ENCODE data around the gene ARL4D.
"Not testable (repeated sequence)": the region's sequence is repeated elsewhere in the genome, so short reads cannot be mapped to it uniquely, and the experiment has no call there.

Gene ARL4D

GRCh38 chr17:43418441-43419374 is 19.9 kb downstream of the ARL4D start:
- Histone ChIP-seq H3K4me3 (no peak overlapping the region), H3K4me1 (peaks cover 0 to 28% (median 27%) of the 10 kb centered on the region in 4 donors), H3K36me3 (no peaks in the 10 kb centered on the region), H3K9me3 (no peaks in the 10 kb centered on the region), H3K27me3 (no peaks in the 10 kb centered on the region), H3K27ac (peak overlapping the region; percentile 72 to 78)
- TF ChIP-seq, protein P1, sequence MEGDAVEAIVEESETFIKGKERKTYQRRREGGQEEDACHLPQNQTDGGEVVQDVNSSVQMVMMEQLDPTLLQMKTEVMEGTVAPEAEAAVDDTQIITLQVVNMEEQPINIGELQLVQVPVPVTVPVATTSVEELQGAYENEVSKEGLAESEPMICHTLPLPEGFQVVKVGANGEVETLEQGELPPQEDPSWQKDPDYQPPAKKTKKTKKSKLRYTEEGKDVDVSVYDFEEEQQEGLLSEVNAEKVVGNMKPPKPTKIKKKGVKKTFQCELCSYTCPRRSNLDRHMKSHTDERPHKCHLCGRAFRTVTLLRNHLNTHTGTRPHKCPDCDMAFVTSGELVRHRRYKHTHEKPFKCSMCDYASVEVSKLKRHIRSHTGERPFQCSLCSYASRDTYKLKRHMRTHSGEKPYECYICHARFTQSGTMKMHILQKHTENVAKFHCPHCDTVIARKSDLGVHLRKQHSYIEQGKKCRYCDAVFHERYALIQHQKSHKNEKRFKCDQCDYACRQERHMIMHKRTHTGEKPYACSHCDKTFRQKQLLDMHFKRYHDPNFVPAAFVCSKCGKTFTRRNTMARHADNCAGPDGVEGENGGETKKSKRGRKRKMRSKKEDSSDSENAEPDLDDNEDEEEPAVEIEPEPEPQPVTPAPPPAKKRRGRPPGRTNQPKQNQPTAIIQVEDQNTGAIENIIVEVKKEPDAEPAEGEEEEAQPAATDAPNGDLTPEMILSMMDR (IDR thresholded peaks at IDR 0.05) = no peak
- intact Hi-C loops (cut with DNase I; ENCODE audit: low total_unique reads) = no loop called here
- DNase-seq = peak; percentile 74 to 86

- H3K27ac ChIP-seq = peak overlapping the region; percentile 72 to 78
- intact Hi-C loops (cut with DNase I; ENCODE audit: low total_unique reads); H3K36me3 ChIP-seq: not testable (repeated sequence)
Observed at GRCh38 chr17:43419375-43419882, 20.6 kb downstream of the ARL4D start.

GRCh38 chr17:43423777-43424455 is 25.1 kb downstream of the ARL4D start:
- Histone ChIP-seq H3K9me3 (no peaks in the 10 kb centered on the region), H3K27ac (no peak overlapping the region), H3K36me3 (no peaks in the 10 kb centered on the region), H3K4me3 (no peak overlapping the region), H3K4me1 (peaks cover 0 to 6% (median 4%) of the 10 kb centered on the region in 4 donors), H3K27me3 (no peaks in the 10 kb centered on the region)
- no peak for DNase-seq
- TF ChIP-seq, protein P1 (IDR thresholded peaks at IDR 0.05) = no peak
- intact Hi-C loops (cut with DNase I; ENCODE audit: low total_unique reads) = no loop called here

More at GRCh38 chr17:43419375-43419882, 20.6 kb downstream of the ARL4D start:
- peaks cover 0 to 28% (median 27%) of the 10 kb centered on the region in 4 donors for H3K4me1 ChIP-seq
- not testable (repeated sequence) for DNase-seq, H3K9me3 ChIP-seq, H3K4me3 ChIP-seq, H3K27me3 ChIP-seq

DNA sequence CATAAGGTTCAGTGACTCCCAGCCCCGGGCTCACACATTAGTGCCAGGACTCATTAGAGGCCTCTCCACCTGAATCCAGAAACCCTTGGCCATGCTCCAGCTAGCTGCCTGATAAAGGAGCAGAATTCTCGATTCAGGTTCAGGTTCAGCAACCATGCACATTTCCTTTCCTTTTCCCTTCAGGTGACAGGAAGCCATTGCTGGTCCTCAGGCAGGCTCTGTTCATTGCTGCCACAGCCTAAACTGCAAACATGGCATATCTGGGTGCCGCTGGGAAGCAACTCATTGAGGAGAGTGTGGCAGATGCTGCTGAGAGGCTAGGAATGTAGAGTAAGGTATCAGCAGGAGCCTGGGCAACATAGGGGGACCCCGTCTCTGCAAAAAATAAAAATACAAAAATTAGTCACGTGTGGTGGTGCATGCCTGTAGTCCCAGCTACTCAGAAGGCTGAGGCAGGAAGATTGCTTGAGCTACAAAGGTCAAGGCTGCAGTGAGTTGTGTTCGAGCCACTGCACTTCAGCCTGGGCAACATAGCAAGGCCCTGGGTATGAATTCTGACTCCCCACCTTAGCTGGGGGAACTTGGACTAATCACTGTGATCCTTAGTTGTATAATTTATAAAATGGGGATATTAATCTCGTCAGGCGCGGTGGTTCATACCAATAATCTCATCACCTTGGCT is 28.7 kb downstream of the ARL4D start:
- no peaks in the 10 kb centered on the region for H3K9me3 ChIP-seq
- DNase-seq = no peak
- intact Hi-C loops (cut with DNase I; ENCODE audit: low total_unique reads) = no loop called here
- TF ChIP-seq, protein P1 (IDR thresholded peaks at IDR 0.05) = no peak
- no peak overlapping the region for H3K4me3 ChIP-seq
- H3K36me3 ChIP-seq = no peaks in the 10 kb centered on the region
- no peak overlapping the region for H3K27ac ChIP-seq
- H3K27me3 ChIP-seq = no peaks in the 10 kb centered on the region
- peaks cover 0 to 8% (median 5%) of the 10 kb centered on the region in 4 donors for H3K4me1 ChIP-seq

- peaks cover 0 to 8% (median 5%) of the 10 kb centered on the region in 4 donors for H3K4me1 ChIP-seq
Observed at GRCh38 chr17:43428524-43428923, 29.7 kb downstream of the ARL4D start.

More at GRCh38 chr17:43428524-43428923, 29.7 kb downstream of the ARL4D start:
- Histone ChIP-seq H3K27me3 (no peaks in the 10 kb centered on the region), H3K4me3 (no peak overlapping the region), H3K36me3 (no peaks in the 10 kb centered on the region), H3K9me3 (no peaks in the 10 kb centered on the region), H3K27ac (no peak overlapping the region)
- TF ChIP-seq, protein P1 (IDR thresholded peaks at IDR 0.05) = peak in 1 of 2 experiments; percentile 12
- no peak for DNase-seq
- intact Hi-C loops (cut with DNase I; ENCODE audit: low total_unique reads) = no loop called here

Measured in tibial artery (tissue), 4 donors.